Right lobe of liver (tissue), 4 donors: ENCODE data around the gene CSAG2.
"Not testable (repeated sequence)": the region's sequence is repeated elsewhere in the genome, so short reads cannot be mapped to it uniquely, and the experiment has no call there.

Source experiments
- CTCF ChIP-seq, 4 donors: fragments of 200-600 bp in 3 of 4; fragments of 450-650 bp in 1 of 4; IDR thresholded peaks; one replicate each; pipeline versions ENCODE4 v1.5.1 to v1.8.0; 2016 to 2022; ENCODE audit warnings: antibody characterized with exemption in 4 of 4, mild to moderate bottlenecking in 2 of 4
- POLR2A ChIP-seq: fragments of 450-650 bp; IDR thresholded peaks from one replicate; pipeline ENCODE4 v1.6.1; 2017; ENCODE audit warnings: antibody characterized with exemption, mild to moderate bottlenecking
- donor health status: DM: no; HTN: no; CAD: no.
- donor health status: DM: no; HTN: no; CAD: no.
- donor health status: DM: no; HTN: yes; CAD: no.

GRCh38 chrX:152674652-152675051 lies 34.4 kb downstream of the CSAG2 start:
- not testable (repeated sequence) for TF ChIP-seq CTCF (IDR thresholded peaks at IDR 0.05); POLR2A
